GM18505 (cell line): ENCODE results near the gene STMN3.

ENCODE experiments used
- ATAC-seq: cut with Tn5 transposase; IDR thresholded peaks from one replicate; pipeline ENCODE4 v1.9.1; 2021; ENCODE audit not compliant: unreplicated experiment
- POLR2A ChIP-seq: IDR thresholded peaks from 4 replicates; pipeline ENCODE4 v1.6.1; 2011; ENCODE audit warnings: borderline replicate concordance; ENCODE audit not compliant: insufficient read depth, insufficient read length; ENCODE audit errors: extremely low read depth

Gene STMN3

DNA sequence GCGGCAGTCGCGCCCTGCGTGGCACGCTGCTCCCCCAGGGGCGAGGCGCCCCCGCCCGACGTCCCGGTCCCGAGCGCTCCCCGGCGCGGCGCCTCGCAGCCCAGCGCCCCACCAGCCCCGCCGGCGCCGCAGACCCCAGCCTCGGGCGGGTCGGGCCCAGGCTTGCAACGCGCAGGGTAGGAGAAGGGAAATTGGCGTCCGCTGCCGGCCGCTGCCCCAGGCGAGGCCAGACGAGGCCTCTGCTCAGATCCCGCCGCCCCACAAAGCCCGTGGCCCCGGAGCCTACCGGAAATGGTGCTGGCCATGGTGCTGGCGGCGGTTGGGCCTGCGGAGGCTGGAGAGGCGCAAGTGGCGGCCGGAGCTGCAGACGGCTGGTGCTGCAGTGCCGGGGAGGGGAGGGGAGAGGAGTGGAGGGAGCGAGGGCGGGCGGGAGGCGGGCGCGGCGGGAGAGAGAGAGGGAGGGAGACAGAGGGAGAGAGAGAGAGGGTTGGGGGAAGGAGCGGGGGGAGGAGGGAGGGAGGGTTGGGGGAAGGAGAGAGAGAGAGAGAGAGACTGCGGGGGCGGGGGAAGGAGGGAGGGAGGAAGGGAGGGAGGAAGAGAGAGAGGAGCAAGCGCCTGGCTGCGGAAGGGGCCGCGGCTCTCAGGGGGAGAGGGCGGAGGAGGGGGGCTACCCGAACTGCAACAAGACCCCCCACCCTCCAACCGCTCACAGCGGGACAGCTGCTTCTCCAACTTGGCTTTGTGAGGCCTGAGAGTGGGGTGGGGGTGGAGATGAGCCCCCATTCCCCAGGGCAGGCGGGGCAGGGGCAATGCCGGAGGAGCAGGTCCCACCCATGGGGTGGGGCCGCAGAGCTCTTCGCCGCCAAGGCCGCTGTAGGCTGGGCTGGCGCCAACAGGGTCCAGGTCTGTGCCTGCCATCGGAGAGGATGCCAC lies at the start of gene STMN3:
Gene STMN3, minus strand, starts transcription at position 384 of the 933 bp plus-strand sequence. Its CDS starts 79 bp downstream, at position 305.
- TF ChIP-seq POLR2A = no peak
- ATAC-seq = no peak

DNA sequence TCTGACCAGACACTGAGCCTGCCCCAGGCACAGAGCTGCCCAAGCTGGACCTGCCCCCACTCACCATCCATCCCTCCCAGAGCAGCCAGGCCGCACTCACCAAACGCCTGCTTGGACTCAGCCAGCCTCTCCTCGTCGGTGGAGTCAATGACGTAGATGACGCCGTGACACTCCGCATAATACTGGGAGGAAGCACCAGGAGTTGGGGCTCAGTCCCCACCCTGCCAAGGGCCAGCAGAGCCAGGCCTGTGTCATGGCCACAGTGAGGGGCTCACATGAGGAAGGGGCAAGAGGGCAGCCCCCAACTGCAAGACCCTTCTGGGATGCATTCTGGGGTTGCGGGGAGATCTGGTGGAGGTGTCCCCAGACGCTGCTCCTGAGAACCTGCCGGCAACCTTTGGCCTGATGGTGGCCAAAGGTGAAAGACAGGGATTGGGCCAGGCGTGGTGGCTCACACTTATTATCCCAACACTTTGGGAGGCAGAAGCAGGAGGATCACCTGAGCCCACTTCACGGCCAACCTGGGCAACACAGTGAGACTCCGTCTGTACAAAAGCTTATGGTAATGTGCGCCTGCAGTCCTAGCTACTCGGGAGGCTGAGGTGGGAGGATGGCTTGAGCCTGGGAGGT lies 48.9 kb upstream of the STMN3 start:
- no peak for ATAC-seq
- peak; percentile 12 for TF ChIP-seq POLR2A

DNA sequence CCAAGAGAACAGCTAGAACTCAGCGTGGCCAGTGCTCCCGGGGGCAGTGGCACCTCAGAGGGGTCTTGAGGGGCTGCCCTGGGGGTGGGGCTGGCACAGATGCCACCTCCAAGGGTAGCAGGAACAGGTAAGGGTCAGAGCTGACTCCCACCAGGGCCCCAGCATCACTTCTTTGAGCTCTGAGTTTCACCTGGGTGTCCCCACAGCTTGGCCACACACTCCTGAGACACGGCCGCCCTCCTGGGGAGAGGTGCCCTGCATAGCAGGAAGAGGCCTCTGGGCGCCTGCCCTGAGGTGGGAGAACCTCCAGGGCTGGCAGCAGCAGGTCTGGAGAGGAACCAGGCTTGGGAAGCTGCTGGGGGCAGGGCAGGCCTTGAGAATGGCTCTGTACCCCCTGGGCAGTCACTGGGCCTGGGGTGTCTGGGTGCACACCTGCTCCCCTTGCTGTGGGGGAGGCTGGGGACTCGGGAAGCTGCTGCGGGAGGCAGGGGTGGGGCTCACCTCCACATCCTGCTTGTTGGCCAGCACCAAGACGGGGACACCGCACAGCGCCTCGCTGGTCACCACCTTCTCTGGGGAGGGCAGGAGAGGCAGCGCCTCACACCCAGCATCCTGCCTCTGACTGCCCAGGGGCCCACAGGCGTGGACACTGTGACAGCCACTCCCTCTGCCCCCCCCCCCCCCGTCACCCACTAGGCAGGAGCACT lies 48.3 kb upstream of the STMN3 start:
- no peak for ATAC-seq
- no peak for TF ChIP-seq POLR2A

DNA sequence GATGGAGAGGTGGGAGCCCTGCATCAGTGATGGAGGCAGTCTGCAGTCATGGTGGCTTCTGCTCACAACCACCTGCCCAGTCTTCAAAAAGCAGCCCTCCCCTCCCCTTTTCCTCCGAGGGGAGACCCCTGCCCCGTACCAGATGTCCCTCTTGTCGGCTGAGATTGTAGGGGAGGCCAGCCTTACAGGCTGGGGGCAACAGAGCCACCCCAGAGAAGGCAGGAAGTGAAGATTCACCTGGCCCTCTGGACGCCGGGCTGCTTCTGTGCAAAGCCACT lies 47.8 kb upstream of the STMN3 start:
- ATAC-seq = no peak
- TF ChIP-seq POLR2A = no peak

DNA sequence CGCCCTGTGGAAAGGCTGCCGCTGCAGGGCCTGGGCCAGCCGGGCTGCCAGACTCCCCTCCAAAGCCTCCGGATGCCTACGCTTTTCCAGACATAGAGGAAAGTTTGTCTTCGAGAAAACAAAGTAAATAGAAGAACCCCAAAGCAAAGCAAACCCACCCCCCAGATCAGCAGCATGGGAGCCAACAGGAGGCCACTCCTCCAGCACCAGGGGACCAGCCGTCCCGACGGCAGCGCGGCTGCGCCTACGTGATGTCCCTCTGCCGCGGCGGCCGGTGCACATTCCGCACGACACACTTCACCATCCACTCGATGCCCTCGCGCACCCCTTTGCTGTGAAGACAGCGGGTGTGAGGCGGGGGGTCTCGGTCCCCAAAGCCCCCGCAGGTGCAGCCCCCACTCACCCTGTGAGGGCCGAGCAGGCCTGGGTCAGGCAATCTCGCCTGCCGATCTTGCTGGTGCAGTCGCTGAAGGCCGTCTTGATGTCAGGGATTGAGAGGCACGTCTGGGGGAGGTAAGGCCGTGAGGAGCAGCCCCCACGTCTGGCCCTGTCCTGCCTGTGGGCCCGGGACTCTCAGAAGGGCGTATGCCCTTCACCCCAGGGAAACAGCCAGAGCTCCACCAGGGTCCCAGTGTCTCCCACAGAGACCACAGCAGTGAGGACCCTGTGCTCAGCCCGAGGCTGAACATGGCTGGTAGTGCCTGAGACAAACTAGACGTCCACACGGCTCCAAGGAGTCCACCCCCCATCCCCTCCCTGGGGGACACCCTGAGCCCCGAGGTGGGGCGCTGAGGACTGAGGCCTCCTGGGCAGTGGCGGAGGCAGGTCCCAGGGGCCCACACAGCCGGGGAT lies 47.2 kb upstream of the STMN3 start:
- TF ChIP-seq POLR2A = no peak
- no peak for ATAC-seq

DNA sequence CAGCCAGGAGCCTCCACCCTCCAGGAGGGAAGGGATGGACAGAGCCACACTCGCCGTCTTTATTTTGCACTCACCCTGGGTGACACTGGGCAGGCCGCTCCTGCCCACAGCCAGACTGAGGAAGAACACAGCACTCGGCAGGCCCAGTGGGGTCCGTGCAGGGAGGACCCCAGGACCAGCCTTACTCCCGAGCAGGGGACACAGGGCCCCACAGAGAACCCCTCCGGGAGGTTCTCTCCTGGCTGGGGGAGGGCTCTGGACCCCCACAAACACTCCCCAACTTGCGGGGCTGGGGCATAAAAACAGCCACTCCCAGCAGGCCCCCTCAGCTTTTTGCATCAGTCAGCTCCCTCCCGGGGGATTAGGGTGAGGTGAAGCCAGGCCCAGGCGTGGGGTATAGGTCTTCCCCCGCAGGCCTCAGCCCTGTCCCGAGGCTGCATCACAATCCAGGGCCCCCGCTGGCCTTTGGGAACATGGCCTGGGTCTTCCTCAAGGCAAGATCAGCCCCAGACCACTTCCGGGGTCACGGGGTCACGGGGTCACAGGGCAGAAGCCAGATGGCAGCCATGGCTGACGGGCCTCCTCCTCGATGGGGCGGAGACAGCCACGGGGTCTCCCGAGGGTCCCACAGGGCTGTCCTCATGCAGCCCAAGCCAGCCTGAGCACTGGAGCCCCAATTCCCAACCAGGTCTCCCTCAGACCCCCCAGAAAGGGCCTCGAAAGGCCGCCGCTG lies 46.4 kb upstream of the STMN3 start:
- no peak for ATAC-seq
- TF ChIP-seq POLR2A = no peak

DNA sequence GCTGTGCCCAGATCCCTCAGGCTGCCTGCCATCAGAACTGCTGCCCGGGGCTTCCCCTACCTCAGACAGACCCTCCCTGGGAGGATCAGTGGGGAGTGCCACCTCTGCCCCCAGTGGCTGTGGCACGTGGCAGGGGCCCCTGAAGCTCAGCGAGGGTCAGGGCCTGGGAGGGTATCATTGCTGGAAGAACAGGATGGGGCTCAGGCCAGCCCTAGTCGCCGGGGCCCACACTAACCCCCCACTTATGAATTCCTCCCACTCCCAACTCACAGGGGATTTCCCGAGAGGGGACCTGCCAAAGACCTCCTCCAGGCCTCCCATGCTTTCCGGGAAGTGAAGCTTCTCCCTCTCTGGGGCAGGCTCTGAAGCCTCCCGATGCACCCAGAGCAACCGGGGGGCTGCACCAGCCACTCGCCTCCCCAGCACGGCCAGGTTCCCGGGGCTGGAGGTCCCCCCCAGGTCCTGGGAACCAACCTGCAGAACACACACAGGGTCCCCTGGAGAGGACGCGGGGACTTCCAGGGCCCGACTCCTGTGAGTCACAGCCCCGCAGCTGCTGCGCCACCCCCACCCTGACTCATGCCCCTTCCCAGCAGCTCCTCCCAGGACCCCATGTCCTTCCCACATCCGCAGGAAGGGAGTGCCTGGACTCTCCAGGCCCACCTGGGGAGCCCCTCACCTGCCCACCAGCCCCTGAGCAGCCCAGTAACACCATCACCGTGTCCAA lies 45.7 kb upstream of the STMN3 start:
- peak; percentile 22 for TF ChIP-seq POLR2A
- ATAC-seq = no peak

DNA sequence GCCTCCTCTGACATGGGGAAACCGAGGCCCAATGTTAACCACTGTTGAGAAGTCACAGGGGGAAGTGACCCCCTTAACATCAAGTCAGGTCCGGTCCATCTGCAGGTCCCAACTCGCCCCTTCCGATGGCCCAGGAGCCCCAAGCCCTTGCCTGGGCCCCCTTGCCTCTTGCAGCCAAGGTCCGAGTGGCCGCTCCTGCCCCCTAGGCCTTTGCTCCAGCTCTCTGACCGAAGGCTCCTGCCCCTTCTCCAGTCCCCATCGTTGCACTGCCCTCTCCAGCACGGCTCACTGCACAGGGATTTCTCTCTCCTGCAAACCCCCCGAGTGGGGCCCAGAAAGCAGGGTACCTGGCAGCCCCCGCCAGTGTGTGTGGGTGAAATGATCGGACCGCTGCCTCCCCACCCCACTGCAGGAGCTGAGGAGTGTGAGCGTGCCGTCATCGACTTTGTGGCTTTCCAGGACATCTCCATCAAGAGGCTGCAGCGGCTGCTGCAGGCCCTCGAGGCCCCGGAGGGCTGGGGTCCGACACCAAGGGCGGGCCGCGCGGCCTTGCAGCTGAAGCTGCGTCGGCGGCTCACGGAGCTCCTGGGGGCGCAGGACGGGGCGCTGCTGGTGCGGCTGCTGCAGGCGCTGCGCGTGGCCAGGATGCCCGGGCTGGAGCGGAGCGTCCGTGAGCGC lies 44.8 kb upstream of the STMN3 start:
- TF ChIP-seq POLR2A = no peak
- ATAC-seq = no peak

DNA sequence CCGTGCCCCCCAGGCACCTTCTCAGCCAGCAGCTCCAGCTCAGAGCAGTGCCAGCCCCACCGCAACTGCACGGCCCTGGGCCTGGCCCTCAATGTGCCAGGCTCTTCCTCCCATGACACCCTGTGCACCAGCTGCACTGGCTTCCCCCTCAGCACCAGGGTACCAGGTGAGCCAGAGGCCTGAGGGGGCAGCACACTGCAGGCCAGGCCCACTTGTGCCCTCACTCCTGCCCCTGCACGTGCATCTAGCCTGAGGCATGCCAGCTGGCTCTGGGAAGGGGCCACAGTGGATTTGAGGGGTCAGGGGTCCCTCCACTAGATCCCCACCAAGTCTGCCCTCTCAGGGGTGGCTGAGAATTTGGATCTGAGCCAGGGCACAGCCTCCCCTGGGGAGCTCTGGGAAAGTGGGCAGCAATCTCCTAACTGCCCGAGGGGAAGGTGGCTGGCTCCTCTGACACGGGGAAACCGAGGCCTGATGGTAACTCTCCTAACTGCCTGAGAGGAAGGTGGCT lies 44.2 kb upstream of the STMN3 start:
- no peak for TF ChIP-seq POLR2A

DNA sequence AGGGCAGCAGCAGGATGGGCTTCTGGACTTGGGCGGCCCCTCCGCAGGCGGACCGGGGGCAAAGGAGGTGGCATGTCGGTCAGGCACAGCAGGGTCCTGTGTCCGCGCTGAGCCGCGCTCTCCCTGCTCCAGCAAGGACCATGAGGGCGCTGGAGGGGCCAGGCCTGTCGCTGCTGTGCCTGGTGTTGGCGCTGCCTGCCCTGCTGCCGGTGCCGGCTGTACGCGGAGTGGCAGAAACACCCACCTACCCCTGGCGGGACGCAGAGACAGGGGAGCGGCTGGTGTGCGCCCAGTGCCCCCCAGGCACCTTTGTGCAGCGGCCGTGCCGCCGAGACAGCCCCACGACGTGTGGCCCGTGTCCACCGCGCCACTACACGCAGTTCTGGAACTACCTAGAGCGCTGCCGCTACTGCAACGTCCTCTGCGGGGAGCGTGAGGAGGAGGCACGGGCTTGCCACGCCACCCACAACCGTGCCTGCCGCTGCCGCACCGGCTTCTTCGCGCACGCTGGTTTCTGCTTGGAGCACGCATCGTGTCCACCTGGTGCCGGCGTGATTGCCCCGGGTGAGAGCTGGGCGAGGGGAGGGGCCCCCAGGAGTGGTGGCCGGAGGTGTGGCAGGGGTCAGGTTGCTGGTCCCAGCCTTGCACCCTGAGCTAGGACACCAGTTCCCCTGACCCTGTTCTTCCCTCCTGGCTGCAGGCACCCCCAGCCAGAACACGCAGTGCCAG lies 43.6 kb upstream of the STMN3 start, which contains the start of gene TNFRSF6B:
Gene TNFRSF6B, plus strand, starts transcription at position 25 of the 729 bp plus-strand sequence. Its CDS starts 116 bp downstream, at position 141.
- no peak for TF ChIP-seq POLR2A
- ATAC-seq = no peak

More for the DNA sequence above, 44.2 kb upstream of the STMN3 start:
- ATAC-seq = no peak
